ENCODE data around the gene FANCC. TPM values are rescaled to one million over a fixed set of nuclear protein-coding genes. Genes with fewer than 3 reads are reported as not detected.

FANCC gene
- total RNA-seq, 1 donor from 2014 or later = 22.9 TPM

GRCh38 chr9:95116002-95116807 lies 201.3 kb downstream of the FANCC start:
- H3K27me3 Mint-ChIP-seq (ENCODE audit: unreplicated experiment) = peaks cover 2% of the 10 kb centered on the region
- TF ChIP-seq CTCF (IDR thresholded peaks at IDR 0.05; ENCODE audit: partially characterized antibody, unreplicated experiment) = no peak
- no peak for DNase-seq
- no peaks in the 10 kb centered on the region for H3K36me3 Mint-ChIP-seq (ENCODE audit: unreplicated experiment)
- no peak overlapping the region for H3K27ac Mint-ChIP-seq (ENCODE audit: unreplicated experiment)
- peaks cover 7% of the 10 kb centered on the region for H3K9me3 Mint-ChIP-seq (ENCODE audit: unreplicated experiment)
- peaks cover 10% of the 10 kb centered on the region for H3K4me1 Mint-ChIP-seq (ENCODE audit: low read depth, unreplicated experiment)
- no peak overlapping the region for H3K4me3 Mint-ChIP-seq (ENCODE audit: unreplicated experiment)

- H3K4me3 Mint-ChIP-seq (ENCODE audit: unreplicated experiment) = no peak overlapping the region
- no peaks in the 10 kb centered on the region for H3K36me3 Mint-ChIP-seq (ENCODE audit: unreplicated experiment)
- H3K27ac Mint-ChIP-seq (ENCODE audit: unreplicated experiment) = no peak overlapping the region
- DNase-seq = no peak
- peaks cover 10% of the 10 kb centered on the region for H3K4me1 Mint-ChIP-seq (ENCODE audit: low read depth, unreplicated experiment)
- TF ChIP-seq CTCF (IDR thresholded peaks at IDR 0.05; ENCODE audit: partially characterized antibody, unreplicated experiment) = no peak
- H3K27me3 Mint-ChIP-seq (ENCODE audit: unreplicated experiment) = peaks cover 2% of the 10 kb centered on the region
- H3K9me3 Mint-ChIP-seq (ENCODE audit: unreplicated experiment) = peaks cover 7% of the 10 kb centered on the region
These were observed 202.4 kb downstream of the FANCC start for GRCh38 chr9:95115104-95115503.

GRCh38 chr9:95112436-95113280 lies 204.9 kb downstream of the FANCC start:
- no peak overlapping the region for H3K27ac Mint-ChIP-seq (ENCODE audit: unreplicated experiment)
- no peaks in the 10 kb centered on the region for H3K4me1 Mint-ChIP-seq (ENCODE audit: low read depth, unreplicated experiment)
- H3K36me3 Mint-ChIP-seq (ENCODE audit: unreplicated experiment) = no peaks in the 10 kb centered on the region
- TF ChIP-seq CTCF (IDR thresholded peaks at IDR 0.05; ENCODE audit: partially characterized antibody, unreplicated experiment) = no peak
- no peaks in the 10 kb centered on the region for H3K9me3 Mint-ChIP-seq (ENCODE audit: unreplicated experiment)
- no peak for DNase-seq
- no peak overlapping the region for H3K4me3 Mint-ChIP-seq (ENCODE audit: unreplicated experiment)
- H3K27me3 Mint-ChIP-seq (ENCODE audit: unreplicated experiment) = no peaks in the 10 kb centered on the region

GRCh38 chr9:95111716-95112115 lies 205.8 kb downstream of the FANCC start:
- no peak for DNase-seq
- Mint-ChIP-seq H3K27ac (ENCODE audit: unreplicated experiment) (no peak overlapping the region), H3K27me3 (ENCODE audit: unreplicated experiment) (no peaks in the 10 kb centered on the region), H3K4me1 (ENCODE audit: low read depth, unreplicated experiment) (peaks cover 2% of the 10 kb centered on the region), H3K4me3 (ENCODE audit: unreplicated experiment) (no peak overlapping the region), H3K9me3 (ENCODE audit: unreplicated experiment) (no peaks in the 10 kb centered on the region), H3K36me3 (ENCODE audit: unreplicated experiment) (no peaks in the 10 kb centered on the region)
- no peak for TF ChIP-seq CTCF (IDR thresholded peaks at IDR 0.05; ENCODE audit: partially characterized antibody, unreplicated experiment)
